NCI-H187 (cell line): ENCODE results near the gene MRPL52.

ENCODE experiments used
- DNase-seq, 2 experiments: peaks; one replicate each; lab custom pipeline; 2025; lab: John Stamatoyannopoulos, UW

The MRPL52 gene

DNA sequence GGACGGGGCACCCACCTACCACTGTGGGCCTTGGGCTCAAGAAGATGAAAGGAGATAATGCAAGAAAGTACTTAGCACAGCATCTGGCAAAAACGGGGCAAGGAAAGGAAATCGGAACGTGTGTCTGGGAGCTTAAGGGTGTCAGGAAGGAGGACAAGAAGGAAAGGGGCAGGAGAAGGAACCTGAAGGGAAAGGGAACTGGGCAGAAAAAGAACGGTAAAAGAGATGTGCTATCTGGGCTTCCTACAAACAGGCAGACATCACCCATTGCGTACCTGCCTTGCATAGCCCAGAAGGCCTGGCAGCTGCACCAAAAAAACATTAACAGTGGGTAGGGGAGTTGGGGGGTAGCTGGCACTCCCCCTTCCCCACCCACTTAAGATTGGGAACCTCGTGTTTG is 52.4 kb downstream of the MRPL52 start:
- DNase-seq: no peak

GRCh38 chr14:22882529-22883172 is 53.0 kb downstream of the MRPL52 start:
- DNase-seq: peak in 1 of 2 experiments; percentile 18

GRCh38 chr14:22883173-22883976 is 53.7 kb downstream of the MRPL52 start, which contains the start of gene REM2:
REM2 (plus strand) TSS chr14:22883222; CDS start chr14:22883288, 66 bp downstream.
- DNase-seq: peak in 1 of 2 experiments; percentile 42

DNA sequence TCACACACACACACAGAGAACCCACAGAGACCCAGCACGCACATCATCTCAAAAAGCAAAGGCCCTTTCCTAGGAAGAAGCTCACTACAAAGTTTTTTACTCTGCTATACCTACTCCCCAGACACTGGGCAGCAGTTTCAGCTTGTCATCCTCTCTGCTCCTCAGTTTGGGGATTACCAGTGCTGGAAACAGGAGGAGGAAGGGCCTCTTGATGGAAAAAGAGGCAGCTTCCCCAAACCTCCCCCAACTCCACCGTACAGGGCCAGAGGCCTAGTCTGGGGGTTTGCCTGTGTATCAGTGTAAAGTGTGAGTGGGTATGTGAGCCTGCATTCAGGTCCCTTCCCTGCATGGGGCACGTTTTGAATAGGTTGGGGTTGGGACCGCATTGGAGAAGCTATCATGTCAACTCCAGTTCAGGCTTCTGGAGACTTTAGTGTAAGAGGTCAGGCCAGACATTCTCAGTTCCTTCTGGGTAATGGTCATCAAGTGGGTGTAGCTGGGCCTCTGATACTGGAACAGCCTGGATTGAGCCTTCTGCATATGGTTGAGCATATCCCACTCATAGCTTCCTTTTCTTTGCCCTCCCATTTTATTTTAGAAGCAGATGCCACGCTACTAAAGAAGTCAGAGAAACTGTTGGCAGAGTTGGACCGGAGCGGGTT is 54.5 kb downstream of the MRPL52 start:
- DNase-seq: no peak
